GM12878 (cell line): Measurements from ENCODE around the gene PRPF6.

ENCODE experiments used
- CEBPB ChIP-seq, 2 experiments: fragments of 150-350 bp in 1 of 2; IDR thresholded peaks; 2 replicates each; pipeline ENCODE4 v1.6.1; 2012 to 2014; ENCODE audit warnings: low read depth in 2 of 2, low read length in 2 of 2, borderline replicate concordance in 1 of 2, inconsistent platforms in 1 of 2
- CHD2 ChIP-seq: IDR thresholded peaks from 2 replicates; pipeline ENCODE4 v1.6.1; 2011; ENCODE audit warnings: low read depth, low read length, improper control_type of control experiment, borderline replicate concordance
- CTCF ChIP-seq, 3 experiments: IDR thresholded peaks in 2 of 3; conservative IDR thresholded peaks in 1 of 3; 2 replicates each; pipeline ENCODE4 v1.5.1; 2011; ENCODE audit warnings: low read depth in 3 of 3, low read length in 3 of 3, mild to moderate bottlenecking in 3 of 3, control low read depth in 2 of 3, moderate library complexity in 2 of 3, inconsistent platforms in 1 of 3, mixed read lengths in 1 of 3; ENCODE audit not compliant: control insufficient read depth in 2 of 3, insufficient read depth in 1 of 3; ENCODE audit errors: extremely low read depth in 1 of 3
- EGR1 ChIP-seq, 2 experiments: IDR thresholded peaks; 1 replicate in 1 of 2; 2 replicates in 1 of 2; pipeline ENCODE4 v1.6.1; 2011 to 2012; ENCODE audit warnings: low read depth in 2 of 2, low read length in 2 of 2, borderline replicate concordance in 1 of 2, mild to moderate bottlenecking in 1 of 2, moderate library complexity in 1 of 2
- EP300 ChIP-seq, 2 experiments: fragments of 150-350 bp in 1 of 2; IDR thresholded peaks; 2 replicates each; pipeline ENCODE4 v1.6.1; 2011 to 2012; ENCODE audit warnings: low read depth in 2 of 2, low read length in 2 of 2, borderline replicate concordance in 1 of 2, improper control_type of control experiment in 1 of 2, inconsistent platforms in 1 of 2; ENCODE audit not compliant: control insufficient read depth in 1 of 2
- FOXK2 ChIP-seq: fragments of 450-650 bp; IDR thresholded peaks from 2 replicates; pipeline ENCODE4 v1.6.1; 2017; ENCODE audit warnings: mild to moderate bottlenecking, moderate library complexity
- MAX ChIP-seq: IDR thresholded peaks from 2 replicates; pipeline ENCODE4 v1.6.1; 2012; ENCODE audit warnings: low read depth, low read length, improper control_type of control experiment
- MYC ChIP-seq: IDR thresholded peaks from 2 replicates; pipeline ENCODE4 v1.6.1; 2011; ENCODE audit warnings: mild to moderate bottlenecking, low read length, moderate library complexity, inconsistent platforms; ENCODE audit not compliant: insufficient read depth, insufficient replicate concordance, insufficient read length, severe bottlenecking
- SIN3A ChIP-seq: IDR thresholded peaks from 2 replicates; pipeline ENCODE4 v1.6.1; 2012; ENCODE audit warnings: low read depth, low read length, improper control_type of control experiment
- SP1 ChIP-seq: IDR thresholded peaks from one replicate; pipeline ENCODE4 v1.6.1; 2011; ENCODE audit warnings: low read depth, low read length
- YY1 ChIP-seq: IDR thresholded peaks from 2 replicates; pipeline ENCODE4 v1.6.1; 2011; ENCODE audit warnings: low read depth, mild to moderate bottlenecking, low read length
- ZBTB4 ChIP-seq: fragments of 450-650 bp; formaldehyde crosslinking; IDR thresholded peaks from 2 replicates; pipeline ENCODE4 v1.4.0; 2022; ENCODE audit warnings: mild to moderate bottlenecking, moderate library complexity
- TF ChIP-seq, protein P1 (sequence below): IDR thresholded peaks from 2 replicates; pipeline ENCODE4 v1.6.1; 2012; ENCODE audit warnings: low read depth, low read length, improper control_type of control experiment

GRCh38 chr20:63969838-63970713, 10.9 kb upstream of the PRPF6 start, which contains the start of gene ZNF512B:
- no peak for TF ChIP-seq YY1
- TF ChIP-seq CHD2 = peak; percentile 95
- no peak for TF ChIP-seq MAX
- TF ChIP-seq CTCF (IDR thresholded peaks at IDR 0.05 in 2 of 3, conservative IDR thresholded peaks at IDR 0.05 in 1 of 3; ENCODE audit: control insufficient read depth in 2 of 3, extremely low read depth in 1 of 3, insufficient read depth in 1 of 3, low read depth in 3 of 3, low read length in 3 of 3) = no peak
- no peak for TF ChIP-seq SIN3A
- peak in 1 of 2 experiments; percentile 66; a peak in 1 of 3 replicates for TF ChIP-seq EGR1 (IDR thresholded peaks at IDR 0.05; ENCODE audit: borderline replicate concordance in 1 of 2, low read depth in 2 of 2, low read length in 2 of 2)
- TF ChIP-seq MYC = no peak
- TF ChIP-seq ZBTB4 (CRISPR knock-in tag) = no peak
- TF ChIP-seq EP300 (IDR thresholded peaks at IDR 0.05; ENCODE audit: borderline replicate concordance in 1 of 2, control insufficient read depth in 1 of 2, low read depth in 2 of 2, low read length in 2 of 2) = no peak
- TF ChIP-seq CEBPB (IDR thresholded peaks at IDR 0.05; ENCODE audit: borderline replicate concordance in 1 of 2, low read depth in 2 of 2, low read length in 2 of 2) = no peak
- TF ChIP-seq FOXK2 = no peak
- TF ChIP-seq, protein P1, sequence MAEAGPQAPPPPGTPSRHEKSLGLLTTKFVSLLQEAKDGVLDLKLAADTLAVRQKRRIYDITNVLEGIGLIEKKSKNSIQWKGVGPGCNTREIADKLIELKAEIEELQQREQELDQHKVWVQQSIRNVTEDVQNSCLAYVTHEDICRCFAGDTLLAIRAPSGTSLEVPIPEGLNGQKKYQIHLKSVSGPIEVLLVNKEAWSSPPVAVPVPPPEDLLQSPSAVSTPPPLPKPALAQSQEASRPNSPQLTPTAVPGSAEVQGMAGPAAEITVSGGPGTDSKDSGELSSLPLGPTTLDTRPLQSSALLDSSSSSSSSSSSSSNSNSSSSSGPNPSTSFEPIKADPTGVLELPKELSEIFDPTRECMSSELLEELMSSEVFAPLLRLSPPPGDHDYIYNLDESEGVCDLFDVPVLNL = no peak
- TF ChIP-seq SP1 = no peak
